Keratinocyte (primary cell): Measurements from ENCODE around the gene ECHDC3. TPM values are rescaled to one million over a fixed set of nuclear protein-coding genes. Genes with fewer than 3 reads are reported as not detected.

Experiments used
- DNase-seq: peaks from one replicate; pipeline ENCODE4 v3.0.0-alpha.2; 2011; ENCODE audit warnings: low read depth, missing footprints, low spot score
- FAIRE-seq: peaks from 2 replicates; lab custom pipeline; 2011; peaks lifted over from hg19 to GRCh38; lab: Jason Lieb, UNC
- H2AFZ ChIP-seq: 2 replicates; pipeline ENCODE4 v1.6.0; 2012; ENCODE audit warnings: low read length, control low read depth, inconsistent platforms; ENCODE audit not compliant: control insufficient read depth
- H3K27ac ChIP-seq: 2 replicates; pipeline ENCODE4 v1.5.1; 2011; ENCODE audit warnings: low read length; ENCODE audit not compliant: control insufficient read depth, insufficient read depth
- H3K27me3 ChIP-seq: 3 replicates; pipeline ENCODE4 v1.6.0; 2011; ENCODE audit warnings: low read length; ENCODE audit not compliant: control insufficient read depth, insufficient read depth; ENCODE audit errors: extremely low read depth
- H3K36me3 ChIP-seq, 2 experiments: 2 replicates in 1 of 2; 3 replicates in 1 of 2; pipeline ENCODE4 v1.5.1; 2011; ENCODE audit warnings: low read length in 2 of 2, mild to moderate bottlenecking in 1 of 2; ENCODE audit not compliant: control insufficient read depth in 2 of 2, insufficient read depth in 2 of 2; ENCODE audit errors: extremely low read depth in 1 of 2
- H3K4me1 ChIP-seq: 3 replicates; pipeline ENCODE4 v1.5.1; 2011; ENCODE audit warnings: low read length; ENCODE audit not compliant: control insufficient read depth, insufficient read depth; ENCODE audit errors: extremely low read depth
- H3K4me2 ChIP-seq: 3 replicates; pipeline ENCODE4 v1.6.0; 2011; ENCODE audit warnings: low read depth, low read length; ENCODE audit not compliant: control insufficient read depth, insufficient read depth; ENCODE audit errors: extremely low read depth
- H3K4me3 ChIP-seq, 3 experiments: fragments of 200-600 bp in 1 of 3; sonication (generic) in 1 of 3; 2 replicates in 2 of 3; 3 replicates in 1 of 3; pipeline ENCODE4 v1.5.1; 2011 to 2016; ENCODE audit warnings: low read length in 3 of 3, mild to moderate bottlenecking in 3 of 3, control low read depth in 2 of 3, inconsistent platforms in 1 of 3, low read depth in 1 of 3, mixed read lengths in 1 of 3, mixed run types in 1 of 3, moderate library complexity in 1 of 3; ENCODE audit not compliant: control insufficient read depth in 2 of 3, insufficient read depth in 2 of 3; ENCODE audit errors: extremely low read depth in 1 of 3
- H3K79me2 ChIP-seq: 2 replicates; pipeline ENCODE4 v1.6.0; 2012; ENCODE audit warnings: low read length; ENCODE audit not compliant: control insufficient read depth, insufficient read depth
- H3K9ac ChIP-seq: 3 replicates; pipeline ENCODE4 v1.6.0; 2011; ENCODE audit warnings: low read length; ENCODE audit not compliant: control insufficient read depth, insufficient read depth; ENCODE audit errors: extremely low read depth
- H3K9me1 ChIP-seq: 3 replicates; pipeline ENCODE4 v1.6.0; 2011; ENCODE audit warnings: low read length; ENCODE audit not compliant: control insufficient read depth, insufficient read depth; ENCODE audit errors: extremely low read depth
- H3K9me3 ChIP-seq: 2 replicates; pipeline ENCODE4 v1.5.1; 2012; ENCODE audit warnings: low read depth, low read length; ENCODE audit not compliant: control insufficient read depth
- H4K20me1 ChIP-seq: 3 replicates; pipeline ENCODE4 v1.6.0; 2011; ENCODE audit warnings: low read length; ENCODE audit not compliant: control insufficient read depth, insufficient read depth; ENCODE audit errors: extremely low read depth
- CTCF ChIP-seq, 3 experiments: IDR thresholded peaks in 1 of 3; conservative IDR thresholded peaks in 1 of 3; optimal IDR thresholded peaks in 1 of 3; 2 replicates in 2 of 3; 3 replicates in 1 of 3; pipeline versions ENCODE3 to v1.5.1; 2011; ENCODE audit warnings: low read length in 3 of 3, mild to moderate bottlenecking in 3 of 3, moderate library complexity in 2 of 3, control low read depth in 1 of 3, inconsistent platforms in 1 of 3; ENCODE audit not compliant: insufficient read depth in 2 of 3; ENCODE audit errors: extremely low read depth in 1 of 3
- EZH2 ChIP-seq: IDR thresholded peaks from one replicate; pipeline ENCODE4 v1.6.1; 2012; ENCODE audit warnings: inconsistent platforms, mild to moderate bottlenecking, low read length, moderate library complexity
- dilution Hi-C: fragments of 300-500 bp; cut with MboI; formaldehyde crosslinking; loops from one replicate; pipeline ENCODE4 v1.7.0; 2020; ENCODE audit warnings: low sequenced_read_pairs; ENCODE audit not compliant: extremely low pct_ligation_motif_present
- polyA plus RNA-seq, 5 experiments: library from polyadenylated mRNA; depleted of rRNA in 3 of 5; stranded (reverse) in 3 of 5; stranded (forward) in 1 of 5; unstranded in 1 of 5; fragments of >200 nt; gene quantifications; 1 replicate in 1 of 5; 2 replicates in 3 of 5; 3 replicates in 1 of 5; pipeline versions ENCODE4 v1.2.1 to v1.2.3, GENCODE V29; 2011 to 2012; ENCODE audit warnings: missing spikeins in 2 of 5, low read depth in 1 of 5, low replicate concordance in 1 of 5

Gene ECHDC3
- polyA plus RNA-seq, 1 donor (not counting 4 experiments of a cell fraction or from before 2014, with no cell fraction given), result 3.5 TPM

GRCh38 chr10:11695779-11696178 lies 46.4 kb upstream of the ECHDC3 start:
- Histone ChIP-seq H3K79me2 (no peaks in the 10 kb centered on the region), H3K4me3 (no peak overlapping the region), H3K27ac (no peak overlapping the region), H3K9me3 (no peaks in the 10 kb centered on the region), H3K9ac (no peak overlapping the region), H4K20me1 (no peaks in the 10 kb centered on the region), H3K27me3 (peaks cover 4% of the 10 kb centered on the region), H3K4me1 (no peaks in the 10 kb centered on the region), H3K36me3 (no peaks in the 10 kb centered on the region), H3K9me1 (no peaks in the 10 kb centered on the region), H3K4me2 (no peak overlapping the region), H2AFZ (no peak overlapping the region)
- DNase-seq (no peak), FAIRE-seq (no peak)
- TF ChIP-seq EZH2 (no peak), CTCF (optimal IDR thresholded peaks at IDR 0.05 in 1 of 3, IDR thresholded peaks at IDR 0.05 in 1 of 3, conservative IDR thresholded peaks at IDR 0.05 in 1 of 3; ENCODE audit: extremely low read depth in 1 of 3, insufficient read depth in 2 of 3, low read length in 3 of 3) (no peak)
- dilution Hi-C loops, result no loop called here

GRCh38 chr10:11697718-11698527 lies 44.3 kb upstream of the ECHDC3 start:
- Histone ChIP-seq H3K79me2 (no peaks in the 10 kb centered on the region), H2AFZ (no peak overlapping the region), H3K4me1 (no peaks in the 10 kb centered on the region), H3K27me3 (no peaks in the 10 kb centered on the region), H3K9ac (no peak overlapping the region), H3K36me3 (no peaks in the 10 kb centered on the region), H3K27ac (no peak overlapping the region), H4K20me1 (no peaks in the 10 kb centered on the region), H3K4me2 (no peak overlapping the region), H3K9me3 (no peaks in the 10 kb centered on the region), H3K9me1 (no peaks in the 10 kb centered on the region), H3K4me3 (no peak overlapping the region)
- FAIRE-seq (no peak), DNase-seq (no peak)
- dilution Hi-C loops, result no loop called here
- TF ChIP-seq EZH2, result no peak
- TF ChIP-seq CTCF (optimal IDR thresholded peaks at IDR 0.05 in 1 of 3, IDR thresholded peaks at IDR 0.05 in 1 of 3, conservative IDR thresholded peaks at IDR 0.05 in 1 of 3; ENCODE audit: extremely low read depth in 1 of 3, insufficient read depth in 2 of 3, low read length in 3 of 3), result peak in 2 of 3 experiments; percentile 10 to 67
